ENCODE data around the gene AHI1. TPM values are rescaled to one million over a fixed set of nuclear protein-coding genes. Genes with fewer than 3 reads are reported as not detected.
"Not testable (repeated sequence)": the region's sequence is repeated elsewhere in the genome, so short reads cannot be mapped to it uniquely, and the experiment has no call there.

AHI1 gene
- total RNA-seq, 2 experiments from 2014 or later, result 21.4 to 33.9 TPM

GRCh38 chr6:135250234-135250633, 247.3 kb downstream of the AHI1 start:
- ChIA-PET POLR2A (interaction anchor here (0.9 to 1.4 kb wide), 2 partner anchors 11 to 15 kb away, joined by 3 to 4 read pairs; no protein-coding TSS in a partner anchor), CTCF (ENCODE audit: unreplicated experiment) (interaction anchor here (1.4 kb wide), 1 partner anchor 18 kb away, joined by 3 read pairs; no protein-coding TSS in a partner anchor)
- Histone ChIP-seq H3K9me2 (ENCODE audit: insufficient read depth, low read length) (no peaks in the 10 kb centered on the region), H3K4me3 (ENCODE audit: low read depth, low read length, poor library complexity, severe bottlenecking) (no peak overlapping the region), H3K36me3 (ENCODE audit: insufficient read depth, low read length) (no peaks in the 10 kb centered on the region), H4K20me1 (ENCODE audit: insufficient read depth, low read length) (no peaks in the 10 kb centered on the region), H3K4me1 (ENCODE audit: insufficient read depth, low read length, poor library complexity, severe bottlenecking) (peaks cover 7% of the 10 kb centered on the region), H3K79me2 (ENCODE audit: insufficient read depth, low read depth, low read length) (no peaks in the 10 kb centered on the region), H3K4me2 (ENCODE audit: low read length) (no peak overlapping the region), H3K27ac (ENCODE audit: low read depth, low read length, poor library complexity, severe bottlenecking) (no peak overlapping the region), H2AFZ (ENCODE audit: low read length) (peak overlapping the region; percentile 69; the same call in 1 of the 2 replicates), H3K9me3 (ENCODE audit: low read length) (no peaks in the 10 kb centered on the region)
- TF ChIP-seq EZH2phosphoT487 (IDR thresholded peaks at IDR 0.05; ENCODE audit: borderline replicate concordance, low read depth, low read length), result no peak
- TF ChIP-seq, protein P1, sequence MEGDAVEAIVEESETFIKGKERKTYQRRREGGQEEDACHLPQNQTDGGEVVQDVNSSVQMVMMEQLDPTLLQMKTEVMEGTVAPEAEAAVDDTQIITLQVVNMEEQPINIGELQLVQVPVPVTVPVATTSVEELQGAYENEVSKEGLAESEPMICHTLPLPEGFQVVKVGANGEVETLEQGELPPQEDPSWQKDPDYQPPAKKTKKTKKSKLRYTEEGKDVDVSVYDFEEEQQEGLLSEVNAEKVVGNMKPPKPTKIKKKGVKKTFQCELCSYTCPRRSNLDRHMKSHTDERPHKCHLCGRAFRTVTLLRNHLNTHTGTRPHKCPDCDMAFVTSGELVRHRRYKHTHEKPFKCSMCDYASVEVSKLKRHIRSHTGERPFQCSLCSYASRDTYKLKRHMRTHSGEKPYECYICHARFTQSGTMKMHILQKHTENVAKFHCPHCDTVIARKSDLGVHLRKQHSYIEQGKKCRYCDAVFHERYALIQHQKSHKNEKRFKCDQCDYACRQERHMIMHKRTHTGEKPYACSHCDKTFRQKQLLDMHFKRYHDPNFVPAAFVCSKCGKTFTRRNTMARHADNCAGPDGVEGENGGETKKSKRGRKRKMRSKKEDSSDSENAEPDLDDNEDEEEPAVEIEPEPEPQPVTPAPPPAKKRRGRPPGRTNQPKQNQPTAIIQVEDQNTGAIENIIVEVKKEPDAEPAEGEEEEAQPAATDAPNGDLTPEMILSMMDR (conservative IDR thresholded peaks at IDR 0.05; ENCODE audit: low read length), result no peak
- intact Hi-C loops (cut with micrococcal nuclease; ENCODE audit: unreplicated experiment), result no loop called here
- no peak for DNase-seq (ENCODE audit: low spot score)
- BruUV-seq (replicated peaks), result no TSS peak

DNA sequence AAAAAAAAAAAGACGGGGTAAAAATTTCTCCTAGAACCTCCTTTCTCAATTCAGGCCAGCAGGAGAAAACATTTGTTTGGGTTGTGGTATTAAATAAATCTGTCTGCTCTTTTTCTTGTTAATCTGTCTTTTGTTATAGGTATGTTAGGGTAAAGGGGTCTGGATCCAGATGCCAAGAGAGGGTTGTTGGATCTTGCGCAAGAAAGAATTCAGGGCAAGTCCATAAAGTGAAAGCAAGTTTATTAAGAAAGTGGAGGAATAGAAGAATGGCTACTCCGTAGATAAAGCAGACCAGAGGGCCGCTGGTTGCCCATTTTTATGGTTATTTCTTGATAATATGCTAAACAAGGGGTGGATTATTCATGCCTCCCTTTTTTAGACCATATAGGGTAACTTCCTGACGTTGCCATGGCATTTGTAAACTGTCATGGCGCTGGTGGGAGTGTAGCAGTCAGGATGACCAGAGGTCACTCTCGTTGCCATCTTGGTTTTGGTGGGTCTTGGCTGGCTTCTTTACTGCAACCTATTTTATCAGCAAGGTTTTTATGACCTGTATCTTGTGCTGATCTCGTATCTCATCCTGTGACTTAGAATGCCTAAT, 251.0 kb downstream of the AHI1 start:
- H3K4me2 ChIP-seq (ENCODE audit: low read length); H3K4me3 ChIP-seq (ENCODE audit: low read depth, low read length, poor library complexity, severe bottlenecking); H3K27ac ChIP-seq (ENCODE audit: low read depth, low read length, poor library complexity, severe bottlenecking); POLR2A ChIA-PET; H2AFZ ChIP-seq (ENCODE audit: low read length); H3K9me3 ChIP-seq (ENCODE audit: low read length); H3K79me2 ChIP-seq (ENCODE audit: insufficient read depth, low read depth, low read length); BruUV-seq (replicated peaks); DNase-seq (ENCODE audit: low spot score); CTCF ChIA-PET (ENCODE audit: unreplicated experiment); H3K9me2 ChIP-seq (ENCODE audit: insufficient read depth, low read length); intact Hi-C loops (cut with micrococcal nuclease; ENCODE audit: unreplicated experiment); H4K20me1 ChIP-seq (ENCODE audit: insufficient read depth, low read length); H3K36me3 ChIP-seq (ENCODE audit: insufficient read depth, low read length): not testable (repeated sequence)
- peaks cover 15% of the 10 kb centered on the region for H3K4me1 ChIP-seq (ENCODE audit: insufficient read depth, low read length, poor library complexity, severe bottlenecking)

- H3K4me3 ChIP-seq (ENCODE audit: low read depth, low read length, poor library complexity, severe bottlenecking), result no peak overlapping the region
- ChIA-PET CTCF (ENCODE audit: unreplicated experiment) (no interaction called here), POLR2A (interaction anchor here (0.9 to 1.8 kb wide), 5 partner anchors 14 to 46 kb away, joined by 3 to 5 read pairs (median 3); no protein-coding TSS in a partner anchor)
- no peaks in the 10 kb centered on the region for H3K9me3 ChIP-seq (ENCODE audit: low read length)
- H3K79me2 ChIP-seq (ENCODE audit: insufficient read depth, low read depth, low read length), result no peaks in the 10 kb centered on the region
- no peak for DNase-seq (ENCODE audit: low spot score)
- H3K9me2 ChIP-seq (ENCODE audit: insufficient read depth, low read length), result no peaks in the 10 kb centered on the region
- H4K20me1 ChIP-seq (ENCODE audit: insufficient read depth, low read length), result no peaks in the 10 kb centered on the region
- H3K4me2 ChIP-seq (ENCODE audit: low read length), result no peak overlapping the region
- TF ChIP-seq, protein P1 (conservative IDR thresholded peaks at IDR 0.05; ENCODE audit: low read length), result no peak
- TF ChIP-seq EZH2phosphoT487 (IDR thresholded peaks at IDR 0.05; ENCODE audit: borderline replicate concordance, low read depth, low read length), result no peak
- BruUV-seq (replicated peaks), result no TSS peak
- H3K4me1 ChIP-seq (ENCODE audit: insufficient read depth, low read length, poor library complexity, severe bottlenecking), result peaks cover 15% of the 10 kb centered on the region
- H3K36me3 ChIP-seq (ENCODE audit: insufficient read depth, low read length), result no peaks in the 10 kb centered on the region
- H3K27ac ChIP-seq (ENCODE audit: low read depth, low read length, poor library complexity, severe bottlenecking), result no peak overlapping the region
- peak overlapping the region; percentile 70; the same call in 1 of the 2 replicates for H2AFZ ChIP-seq (ENCODE audit: low read length)
- intact Hi-C loops (cut with micrococcal nuclease; ENCODE audit: unreplicated experiment), result no loop called here
Observed at GRCh38 chr6:135244805-135245204, 252.7 kb downstream of the AHI1 start.
